ENCODE measurements around the gene CPED1. TPM values are rescaled to one million over a fixed set of nuclear protein-coding genes. Genes with fewer than 3 reads are reported as not detected.

CPED1 gene
- total RNA-seq, 1 experiment from 2014 or later, result 0.44 TPM

- no peaks in the 10 kb centered on the region for H3K27me3 Mint-ChIP-seq (ENCODE audit: low read depth)
- no peak overlapping the region for H3K4me3 Mint-ChIP-seq
- DNase-seq (ENCODE audit: low spot score), result no peak
- no peaks in the 10 kb centered on the region for H3K9me3 Mint-ChIP-seq
- no peak for ATAC-seq
- ChIA-PET CTCF (interaction anchor here (0.6 to 4.1 kb wide), 4 partner anchors 24 to 292 kb away, joined by 3 to 50 read pairs (median 6); partner anchors contain the start of gene CPED1), POLR2A (no interaction called here)
- H3K36me3 Mint-ChIP-seq, result no peaks in the 10 kb centered on the region
- no peak overlapping the region for H3K27ac Mint-ChIP-seq
- no peaks in the 10 kb centered on the region for H3K4me1 Mint-ChIP-seq
- no peak for TF ChIP-seq MXD4 (CRISPR knock-in tag; IDR thresholded peaks at IDR 0.05; ENCODE audit: borderline replicate concordance)
- TF ChIP-seq EMX1 (CRISPR knock-in tag; IDR thresholded peaks at IDR 0.05), result no peak
- no peak for TF ChIP-seq ZNF263 (CRISPR knock-in tag; IDR thresholded peaks at IDR 0.05; ENCODE audit: low read depth)
- TF ChIP-seq ZNF512 (CRISPR knock-in tag; IDR thresholded peaks at IDR 0.05; ENCODE audit: borderline replicate concordance), result no peak
- TF ChIP-seq TEAD1 (CRISPR knock-in tag; IDR thresholded peaks at IDR 0.05), result no peak
- TF ChIP-seq JAZF1 (CRISPR knock-in tag; IDR thresholded peaks at IDR 0.05), result no peak
- no peak for TF ChIP-seq ZNF423 (CRISPR knock-in tag; IDR thresholded peaks at IDR 0.05)
- TF ChIP-seq PRRX2 (CRISPR knock-in tag; IDR thresholded peaks at IDR 0.05), result no peak
- no peak for TF ChIP-seq TCF7 (CRISPR knock-in tag; IDR thresholded peaks at IDR 0.05; ENCODE audit: low read depth)
- TF ChIP-seq CTCF (IDR thresholded peaks at IDR 0.05), result no peak
- no peak for TF ChIP-seq HMGXB4 (CRISPR knock-in tag; IDR thresholded peaks at IDR 0.05)
- TF ChIP-seq ZNF121 (CRISPR knock-in tag; IDR thresholded peaks at IDR 0.05), result no peak
- no peak for TF ChIP-seq ZNF416 (CRISPR knock-in tag; IDR thresholded peaks at IDR 0.05)
- TF ChIP-seq NFE2L1 (CRISPR knock-in tag; IDR thresholded peaks at IDR 0.05), result no peak
- TF ChIP-seq GRHL2 (CRISPR knock-in tag; IDR thresholded peaks at IDR 0.05; ENCODE audit: insufficient replicate concordance, severe bottlenecking), result no peak
- TF ChIP-seq MAX (CRISPR knock-in tag; IDR thresholded peaks at IDR 0.05), result no peak
- TF ChIP-seq ZNF232 (CRISPR knock-in tag; IDR thresholded peaks at IDR 0.05), result no peak
- TF ChIP-seq SMAD3 (CRISPR knock-in tag; IDR thresholded peaks at IDR 0.05; ENCODE audit: borderline replicate concordance), result no peak
Measured at GRCh38 chr7:121083790-121084251, 95.3 kb downstream of the CPED1 start.

GRCh38 chr7:121084256-121084655 lies 95.7 kb downstream of the CPED1 start:
- Mint-ChIP-seq H3K36me3 (no peaks in the 10 kb centered on the region), H3K27ac (no peak overlapping the region), H3K4me3 (no peak overlapping the region), H3K4me1 (no peaks in the 10 kb centered on the region), H3K9me3 (no peaks in the 10 kb centered on the region), H3K27me3 (ENCODE audit: low read depth) (no peaks in the 10 kb centered on the region)
- TF ChIP-seq ZNF532 (CRISPR knock-in tag; IDR thresholded peaks at IDR 0.05; ENCODE audit: borderline replicate concordance), result no peak
- no peak for TF ChIP-seq ATF2 (CRISPR knock-in tag; IDR thresholded peaks at IDR 0.05; ENCODE audit: borderline replicate concordance, low read depth)
- POLR2A ChIA-PET, result no interaction called here
- DNase-seq (ENCODE audit: low spot score) (no peak), ATAC-seq (no peak)
- CTCF ChIA-PET, result interaction anchor here (1.9 to 4.1 kb wide), 2 partner anchors 24 to 97 kb away, joined by 5 to 50 read pairs; partner anchors contain the start of gene CPED1

Measured in WTC11 (cell line).